Fibroblast of lung (primary cell): ENCODE measurements around the gene CCL5.

Experiments
- EZH2 ChIP-seq: IDR thresholded peaks from 2 replicates; pipeline ENCODE4 v1.5.1; 2012; ENCODE audit warnings: low read length, control low read depth, mild to moderate bottlenecking; ENCODE audit errors: missing control alignments
- TF ChIP-seq, protein P1 (sequence below), 2 donors: IDR thresholded peaks in 1 of 2; conservative IDR thresholded peaks in 1 of 2; 1 replicate in 1 of 2; 2 replicates in 1 of 2; pipeline ENCODE4 v1.5.1; 2011 to 2012; ENCODE audit warnings: low read length in 2 of 2, control low read depth in 1 of 2, inconsistent platforms in 1 of 2, low read depth in 1 of 2, mild to moderate bottlenecking in 1 of 2

DNA sequence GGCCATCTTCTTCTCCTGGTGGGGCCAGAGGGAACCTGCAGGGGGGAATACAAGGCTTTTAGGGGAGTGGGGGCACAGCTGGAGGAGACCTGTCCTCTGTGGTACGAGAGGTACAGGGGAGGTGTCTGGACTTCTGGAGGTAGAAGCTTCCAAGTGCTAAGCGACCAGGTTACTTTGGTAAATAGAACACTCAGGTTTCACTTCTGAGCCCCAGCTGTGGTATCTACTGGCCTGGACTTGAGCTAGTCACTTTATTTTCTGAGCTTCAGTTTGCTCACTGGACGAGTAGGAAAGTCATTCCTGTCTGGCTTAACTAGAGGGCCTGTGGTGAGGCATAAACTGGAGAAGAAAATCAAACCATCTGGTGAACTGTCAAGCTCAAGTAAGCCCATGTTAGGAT lies 11.4 kb downstream of the CCL5 start, which contains the start of gene HEATR9:
- TF ChIP-seq, protein P1, sequence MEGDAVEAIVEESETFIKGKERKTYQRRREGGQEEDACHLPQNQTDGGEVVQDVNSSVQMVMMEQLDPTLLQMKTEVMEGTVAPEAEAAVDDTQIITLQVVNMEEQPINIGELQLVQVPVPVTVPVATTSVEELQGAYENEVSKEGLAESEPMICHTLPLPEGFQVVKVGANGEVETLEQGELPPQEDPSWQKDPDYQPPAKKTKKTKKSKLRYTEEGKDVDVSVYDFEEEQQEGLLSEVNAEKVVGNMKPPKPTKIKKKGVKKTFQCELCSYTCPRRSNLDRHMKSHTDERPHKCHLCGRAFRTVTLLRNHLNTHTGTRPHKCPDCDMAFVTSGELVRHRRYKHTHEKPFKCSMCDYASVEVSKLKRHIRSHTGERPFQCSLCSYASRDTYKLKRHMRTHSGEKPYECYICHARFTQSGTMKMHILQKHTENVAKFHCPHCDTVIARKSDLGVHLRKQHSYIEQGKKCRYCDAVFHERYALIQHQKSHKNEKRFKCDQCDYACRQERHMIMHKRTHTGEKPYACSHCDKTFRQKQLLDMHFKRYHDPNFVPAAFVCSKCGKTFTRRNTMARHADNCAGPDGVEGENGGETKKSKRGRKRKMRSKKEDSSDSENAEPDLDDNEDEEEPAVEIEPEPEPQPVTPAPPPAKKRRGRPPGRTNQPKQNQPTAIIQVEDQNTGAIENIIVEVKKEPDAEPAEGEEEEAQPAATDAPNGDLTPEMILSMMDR (conservative IDR thresholded peaks at IDR 0.05 in 1 of 2, IDR thresholded peaks at IDR 0.05 in 1 of 2; ENCODE audit: low read depth in 1 of 2, low read length in 2 of 2), result no peak
- TF ChIP-seq EZH2, result no peak
